GM21447 (cell line): ENCODE results near the gene BTG3.

Experiments
- ATAC-seq: cut with Tn5 transposase; IDR thresholded peaks from one replicate; pipeline ENCODE4 v1.9.1; 2021; ENCODE audit not compliant: unreplicated experiment

BTG3 gene

GRCh38 chr21:17590430-17590829 lies 22.3 kb downstream of the BTG3 start:
- no peak for ATAC-seq

GRCh38 chr21:17585875-17586450 lies 26.7 kb downstream of the BTG3 start:
- peak; percentile 65 for ATAC-seq

GRCh38 chr21:17583898-17584297 lies 28.8 kb downstream of the BTG3 start:
- ATAC-seq, result no peak

- ATAC-seq, result no peak
These were observed 32.4 kb downstream of the BTG3 start for GRCh38 chr21:17580319-17580718.

GRCh38 chr21:17578876-17579275 lies 33.8 kb downstream of the BTG3 start:
- ATAC-seq, result no peak

DNA sequence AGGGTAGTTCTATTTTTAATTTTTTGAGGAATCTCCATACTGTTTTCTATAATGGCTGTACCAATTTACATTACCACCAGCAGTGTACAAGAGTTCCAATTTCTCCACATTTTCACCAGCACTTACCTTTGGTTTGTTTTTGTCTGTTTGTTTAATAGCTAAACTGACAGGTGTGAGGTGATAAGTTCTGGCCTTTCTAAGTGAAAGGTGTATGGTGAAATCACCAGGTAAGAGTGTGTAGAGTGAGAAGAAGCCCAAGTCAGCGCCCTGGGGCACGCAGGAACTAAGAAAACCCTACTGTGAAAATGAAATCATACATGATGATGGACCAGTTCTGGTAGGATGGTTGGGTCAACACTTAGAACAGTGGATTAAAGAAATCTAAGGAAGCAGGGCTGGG lies 34.5 kb downstream of the BTG3 start:
- no peak for ATAC-seq

DNA sequence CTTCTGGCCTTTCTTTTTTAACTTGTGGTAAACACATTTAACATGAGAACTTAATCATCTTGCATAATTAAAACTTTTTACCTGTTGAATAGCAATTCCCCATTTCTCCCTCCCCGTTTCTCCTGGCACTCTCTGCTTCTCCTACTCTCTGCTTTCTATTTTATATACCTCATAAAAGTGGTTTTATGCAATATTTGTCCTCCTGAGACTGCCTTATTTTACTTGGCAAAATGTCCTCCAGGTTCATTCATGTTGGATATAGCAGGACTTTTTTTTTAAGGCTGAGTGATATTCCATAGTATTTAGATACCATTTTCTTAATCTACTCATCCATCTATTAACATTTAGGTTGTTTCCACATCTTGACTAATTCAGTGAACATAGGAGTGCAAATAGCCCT lies 35.0 kb downstream of the BTG3 start:
- no peak for ATAC-seq

DNA sequence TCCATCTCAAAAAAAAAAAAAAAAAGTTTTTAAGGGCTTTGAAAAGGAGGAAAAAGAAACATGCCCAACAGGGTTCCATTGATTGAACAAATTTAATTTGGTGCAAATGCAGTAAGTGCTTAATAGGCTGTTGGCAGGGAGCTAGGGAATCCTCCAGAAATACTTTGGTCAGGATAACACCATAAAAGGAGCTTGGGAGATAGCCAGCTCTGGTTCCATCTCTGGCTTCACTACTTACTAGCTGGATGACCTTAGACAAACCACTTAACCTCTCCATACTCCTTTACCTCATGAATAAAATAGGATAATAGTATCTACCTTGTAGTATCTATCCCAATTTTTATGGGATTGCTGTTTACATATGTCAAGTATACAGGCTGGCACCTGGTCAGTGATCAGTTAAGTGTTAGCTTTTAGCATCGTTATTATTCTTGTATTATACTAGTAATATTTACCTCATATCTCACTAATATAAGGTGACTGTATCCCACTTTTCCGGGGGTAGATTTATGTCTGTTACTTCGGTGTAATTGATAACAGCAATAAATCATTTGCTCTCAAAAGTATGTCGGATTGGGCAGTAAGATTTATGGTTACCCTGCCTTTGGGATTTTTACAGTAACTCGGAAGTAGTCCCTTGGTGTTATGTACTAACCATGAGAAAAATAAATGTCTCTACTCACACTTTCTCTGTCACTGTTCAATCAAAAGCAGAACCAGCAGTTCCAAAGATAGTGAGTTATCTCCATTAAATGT lies 36.4 kb downstream of the BTG3 start:
- ATAC-seq, result no peak

DNA sequence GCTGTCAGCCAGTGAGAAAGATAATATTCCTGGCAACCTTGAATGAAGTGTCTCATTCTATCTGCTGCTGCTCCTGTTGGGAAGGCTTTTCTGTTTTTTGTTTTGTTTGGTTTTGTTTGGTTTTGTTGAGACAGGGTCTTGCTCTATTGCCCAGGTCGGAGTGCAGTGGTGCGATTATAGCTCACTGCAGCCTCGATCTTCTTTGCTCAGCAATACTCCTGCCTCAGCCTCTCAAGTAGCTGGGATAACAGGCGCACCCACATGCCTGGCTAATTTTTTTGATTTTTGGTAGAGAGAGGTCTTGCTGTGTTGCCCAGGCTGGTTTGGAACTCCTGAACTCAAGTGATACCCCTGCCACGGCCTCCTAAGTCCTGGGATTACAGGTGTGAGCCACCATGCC lies 37.6 kb downstream of the BTG3 start:
- no peak for ATAC-seq

GRCh38 chr21:17572431-17572830 lies 40.3 kb downstream of the BTG3 start:
- no peak for ATAC-seq

- ATAC-seq, result no peak
These were observed 41.9 kb downstream of the BTG3 start for GRCh38 chr21:17570786-17571185.

- no peak for ATAC-seq
These were observed 52.2 kb downstream of the BTG3 start for GRCh38 chr21:17560377-17561025.

GRCh38 chr21:17554679-17555465 lies 57.8 kb downstream of the BTG3 start:
- no peak for ATAC-seq

DNA sequence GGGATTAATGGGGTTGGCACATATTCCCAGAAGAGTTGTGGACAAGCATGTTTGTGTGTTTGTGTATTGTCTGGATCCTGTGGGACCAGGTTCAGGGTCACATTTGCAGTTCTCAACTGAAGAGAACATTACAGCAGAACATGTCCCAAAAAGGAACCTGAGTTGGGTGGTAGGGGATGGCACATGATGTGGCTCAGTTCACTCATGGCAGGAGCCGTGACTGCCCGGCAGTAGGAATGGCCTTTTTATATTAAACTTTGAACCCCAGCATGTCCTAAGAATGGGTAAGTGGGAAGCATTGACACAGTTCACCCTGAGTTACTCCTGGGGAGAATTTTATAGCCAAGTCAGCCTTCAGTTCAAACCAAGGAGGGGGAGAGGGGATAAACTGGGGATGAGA lies 58.6 kb downstream of the BTG3 start:
- ATAC-seq, result no peak

GRCh38 chr21:17552410-17552809 lies 60.3 kb downstream of the BTG3 start:
- no peak for ATAC-seq

DNA sequence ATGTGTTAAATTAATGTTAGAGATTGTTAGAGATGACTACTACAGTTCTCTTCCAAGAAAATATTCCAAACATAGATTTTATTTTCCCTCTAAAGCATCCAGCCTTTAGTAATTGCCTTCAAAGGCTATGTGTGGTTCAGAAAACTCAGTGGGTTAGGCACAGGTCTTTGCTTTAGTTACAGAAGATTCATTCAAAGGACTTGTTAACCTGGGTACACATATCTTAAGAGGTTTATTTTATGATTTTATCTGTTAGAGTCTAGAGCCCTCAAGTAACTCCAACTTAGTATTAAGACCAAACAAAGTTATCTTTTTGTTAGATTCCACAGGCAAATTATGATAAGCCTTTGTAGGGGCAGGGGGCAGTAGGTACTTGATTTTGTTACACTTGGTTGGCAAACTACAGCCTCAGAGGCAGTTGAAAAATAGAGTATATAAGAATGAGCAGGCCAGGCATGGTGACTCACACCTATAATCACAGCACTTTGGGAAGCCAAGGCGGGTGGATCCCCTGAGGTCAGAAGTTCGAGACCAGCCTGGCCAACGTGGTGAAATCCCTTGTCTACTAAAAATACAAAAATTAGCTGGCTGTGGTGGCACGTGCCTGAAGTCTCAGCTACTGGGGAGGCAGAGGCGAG lies 61.9 kb downstream of the BTG3 start:
- ATAC-seq, result no peak

- ATAC-seq, result no peak
These were observed 64.4 kb downstream of the BTG3 start for GRCh38 chr21:17548262-17548661.

GRCh38 chr21:17545007-17545406 lies 67.7 kb downstream of the BTG3 start:
- ATAC-seq, result no peak
